H1 (cell line): Measurements from ENCODE around the gene AGRN. TPM values are rescaled to one million over a fixed set of nuclear protein-coding genes. Genes with fewer than 3 reads are reported as not detected.

ENCODE experiments used
- BCL11A ChIP-seq, 2 experiments: IDR thresholded peaks; one replicate each; pipeline ENCODE4 v1.6.1; 2011; ENCODE audit warnings: low read depth in 2 of 2, low read length in 2 of 2, mild to moderate bottlenecking in 2 of 2
- CHD2 ChIP-seq: IDR thresholded peaks from 2 replicates; pipeline ENCODE4 v1.6.1; 2012; ENCODE audit warnings: low read length, improper control_type of control experiment
- EP300 ChIP-seq, 2 experiments: IDR thresholded peaks; 1 replicate in 1 of 2; 2 replicates in 1 of 2; pipeline ENCODE4 v1.6.1; 2011 to 2012; ENCODE audit warnings: low read depth in 2 of 2, low read length in 2 of 2, mild to moderate bottlenecking in 2 of 2, borderline replicate concordance in 1 of 2, inconsistent platforms in 1 of 2, moderate library complexity in 1 of 2
- EZH2 ChIP-seq: fragments of 200-600 bp; sonication (generic); IDR thresholded peaks from 2 replicates; pipeline ENCODE4 v1.7.1; 2012; ENCODE audit warnings: low read depth, mild to moderate bottlenecking, moderate library complexity, low read length, inconsistent platforms; ENCODE audit not compliant: severe bottlenecking
- KDM5A ChIP-seq: fragments of 200-600 bp; IDR thresholded peaks from 2 replicates; pipeline ENCODE4 v1.7.1; 2012; ENCODE audit warnings: mild to moderate bottlenecking, low read length, inconsistent platforms, mixed read lengths
- POLR2AphosphoS5 ChIP-seq: IDR thresholded peaks from 2 replicates; pipeline ENCODE4 v1.6.1; 2011; ENCODE audit warnings: low read depth, low read length
- RNF2 ChIP-seq: fragments of 200-900, 300-1000 bp; sonication (generic); IDR thresholded peaks from 2 replicates; pipeline ENCODE4 v1.7.1; 2016; ENCODE audit warnings: borderline replicate concordance, low read depth, mild to moderate bottlenecking, antibody characterized with exemption, low read length; ENCODE audit not compliant: poor library complexity, severe bottlenecking; ENCODE audit errors: missing control alignments
- SIRT6 ChIP-seq: IDR thresholded peaks from one replicate; pipeline ENCODE4 v1.7.1; 2012; ENCODE audit warnings: low read length, inconsistent platforms
- SIX5 ChIP-seq: IDR thresholded peaks from 2 replicates; pipeline ENCODE4 v1.6.1; 2011; ENCODE audit warnings: mild to moderate bottlenecking, low read depth, low read length
- SRF ChIP-seq: IDR thresholded peaks from 2 replicates; pipeline ENCODE4 v1.6.1; 2011; ENCODE audit warnings: mild to moderate bottlenecking, low read depth, low read length, moderate library complexity
- polyA plus RNA-seq, 7 experiments: library from polyadenylated mRNA; depleted of rRNA in 3 of 7; stranded (reverse) in 5 of 7; unstranded in 2 of 7; fragments of >200 nt in 5 of 7; fragments of 200-250 nt in 2 of 7; gene quantifications; 1 replicate in 5 of 7; 2 replicates in 1 of 7; 4 replicates in 1 of 7; pipeline versions ENCODE4 v1.2.1 to v1.2.3, GENCODE V29; 2011 to 2013; ENCODE audit warnings: missing spikeins in 2 of 7, mixed read lengths in 2 of 7
- total RNA-seq: library from RNA; stranded (reverse); fragmentation: NEBNext Ultra II Directional; extraction: Animal tissue kit (Norgen Biotek cat#: 25700); gene quantifications from 2 replicates; pipeline ENCODE4 v1.2.1, GENCODE V29; 2021
- TF ChIP-seq, protein P1 (sequence below): fragments of 300-600 bp; sonication (generic); IDR thresholded peaks from 2 replicates; pipeline ENCODE4 v1.7.1; 2012; ENCODE audit warnings: low read length, moderate library complexity, mild to moderate bottlenecking, inconsistent platforms; ENCODE audit not compliant: insufficient replicate concordance
- TF ChIP-seq, protein P2 (sequence below): IDR thresholded peaks from 2 replicates; pipeline ENCODE4 v1.6.1; 2012; ENCODE audit warnings: inconsistent platforms

Gene AGRN
- total and polyA plus RNA-seq, 2 of the 8 experiments (the other 6 are each of a cell fraction or from before 2014, with no cell fraction given), result 52.3 to 155 TPM

DNA sequence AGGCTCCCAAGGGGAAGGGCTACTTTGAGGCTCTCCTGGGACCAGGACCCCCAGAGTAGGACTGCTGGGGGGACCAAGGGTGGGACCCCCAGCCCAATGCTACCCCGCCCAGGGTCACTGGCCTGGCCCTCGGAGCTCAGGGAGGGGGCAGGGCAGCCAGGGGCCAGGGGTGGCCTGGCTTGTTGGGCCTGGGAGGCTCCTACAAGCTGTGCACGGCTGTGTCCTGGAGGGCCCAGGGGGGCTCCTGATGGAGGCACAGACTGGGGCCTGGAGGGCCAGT is 22.3 kb upstream of the AGRN start (continued):
- TF ChIP-seq, protein P1, sequence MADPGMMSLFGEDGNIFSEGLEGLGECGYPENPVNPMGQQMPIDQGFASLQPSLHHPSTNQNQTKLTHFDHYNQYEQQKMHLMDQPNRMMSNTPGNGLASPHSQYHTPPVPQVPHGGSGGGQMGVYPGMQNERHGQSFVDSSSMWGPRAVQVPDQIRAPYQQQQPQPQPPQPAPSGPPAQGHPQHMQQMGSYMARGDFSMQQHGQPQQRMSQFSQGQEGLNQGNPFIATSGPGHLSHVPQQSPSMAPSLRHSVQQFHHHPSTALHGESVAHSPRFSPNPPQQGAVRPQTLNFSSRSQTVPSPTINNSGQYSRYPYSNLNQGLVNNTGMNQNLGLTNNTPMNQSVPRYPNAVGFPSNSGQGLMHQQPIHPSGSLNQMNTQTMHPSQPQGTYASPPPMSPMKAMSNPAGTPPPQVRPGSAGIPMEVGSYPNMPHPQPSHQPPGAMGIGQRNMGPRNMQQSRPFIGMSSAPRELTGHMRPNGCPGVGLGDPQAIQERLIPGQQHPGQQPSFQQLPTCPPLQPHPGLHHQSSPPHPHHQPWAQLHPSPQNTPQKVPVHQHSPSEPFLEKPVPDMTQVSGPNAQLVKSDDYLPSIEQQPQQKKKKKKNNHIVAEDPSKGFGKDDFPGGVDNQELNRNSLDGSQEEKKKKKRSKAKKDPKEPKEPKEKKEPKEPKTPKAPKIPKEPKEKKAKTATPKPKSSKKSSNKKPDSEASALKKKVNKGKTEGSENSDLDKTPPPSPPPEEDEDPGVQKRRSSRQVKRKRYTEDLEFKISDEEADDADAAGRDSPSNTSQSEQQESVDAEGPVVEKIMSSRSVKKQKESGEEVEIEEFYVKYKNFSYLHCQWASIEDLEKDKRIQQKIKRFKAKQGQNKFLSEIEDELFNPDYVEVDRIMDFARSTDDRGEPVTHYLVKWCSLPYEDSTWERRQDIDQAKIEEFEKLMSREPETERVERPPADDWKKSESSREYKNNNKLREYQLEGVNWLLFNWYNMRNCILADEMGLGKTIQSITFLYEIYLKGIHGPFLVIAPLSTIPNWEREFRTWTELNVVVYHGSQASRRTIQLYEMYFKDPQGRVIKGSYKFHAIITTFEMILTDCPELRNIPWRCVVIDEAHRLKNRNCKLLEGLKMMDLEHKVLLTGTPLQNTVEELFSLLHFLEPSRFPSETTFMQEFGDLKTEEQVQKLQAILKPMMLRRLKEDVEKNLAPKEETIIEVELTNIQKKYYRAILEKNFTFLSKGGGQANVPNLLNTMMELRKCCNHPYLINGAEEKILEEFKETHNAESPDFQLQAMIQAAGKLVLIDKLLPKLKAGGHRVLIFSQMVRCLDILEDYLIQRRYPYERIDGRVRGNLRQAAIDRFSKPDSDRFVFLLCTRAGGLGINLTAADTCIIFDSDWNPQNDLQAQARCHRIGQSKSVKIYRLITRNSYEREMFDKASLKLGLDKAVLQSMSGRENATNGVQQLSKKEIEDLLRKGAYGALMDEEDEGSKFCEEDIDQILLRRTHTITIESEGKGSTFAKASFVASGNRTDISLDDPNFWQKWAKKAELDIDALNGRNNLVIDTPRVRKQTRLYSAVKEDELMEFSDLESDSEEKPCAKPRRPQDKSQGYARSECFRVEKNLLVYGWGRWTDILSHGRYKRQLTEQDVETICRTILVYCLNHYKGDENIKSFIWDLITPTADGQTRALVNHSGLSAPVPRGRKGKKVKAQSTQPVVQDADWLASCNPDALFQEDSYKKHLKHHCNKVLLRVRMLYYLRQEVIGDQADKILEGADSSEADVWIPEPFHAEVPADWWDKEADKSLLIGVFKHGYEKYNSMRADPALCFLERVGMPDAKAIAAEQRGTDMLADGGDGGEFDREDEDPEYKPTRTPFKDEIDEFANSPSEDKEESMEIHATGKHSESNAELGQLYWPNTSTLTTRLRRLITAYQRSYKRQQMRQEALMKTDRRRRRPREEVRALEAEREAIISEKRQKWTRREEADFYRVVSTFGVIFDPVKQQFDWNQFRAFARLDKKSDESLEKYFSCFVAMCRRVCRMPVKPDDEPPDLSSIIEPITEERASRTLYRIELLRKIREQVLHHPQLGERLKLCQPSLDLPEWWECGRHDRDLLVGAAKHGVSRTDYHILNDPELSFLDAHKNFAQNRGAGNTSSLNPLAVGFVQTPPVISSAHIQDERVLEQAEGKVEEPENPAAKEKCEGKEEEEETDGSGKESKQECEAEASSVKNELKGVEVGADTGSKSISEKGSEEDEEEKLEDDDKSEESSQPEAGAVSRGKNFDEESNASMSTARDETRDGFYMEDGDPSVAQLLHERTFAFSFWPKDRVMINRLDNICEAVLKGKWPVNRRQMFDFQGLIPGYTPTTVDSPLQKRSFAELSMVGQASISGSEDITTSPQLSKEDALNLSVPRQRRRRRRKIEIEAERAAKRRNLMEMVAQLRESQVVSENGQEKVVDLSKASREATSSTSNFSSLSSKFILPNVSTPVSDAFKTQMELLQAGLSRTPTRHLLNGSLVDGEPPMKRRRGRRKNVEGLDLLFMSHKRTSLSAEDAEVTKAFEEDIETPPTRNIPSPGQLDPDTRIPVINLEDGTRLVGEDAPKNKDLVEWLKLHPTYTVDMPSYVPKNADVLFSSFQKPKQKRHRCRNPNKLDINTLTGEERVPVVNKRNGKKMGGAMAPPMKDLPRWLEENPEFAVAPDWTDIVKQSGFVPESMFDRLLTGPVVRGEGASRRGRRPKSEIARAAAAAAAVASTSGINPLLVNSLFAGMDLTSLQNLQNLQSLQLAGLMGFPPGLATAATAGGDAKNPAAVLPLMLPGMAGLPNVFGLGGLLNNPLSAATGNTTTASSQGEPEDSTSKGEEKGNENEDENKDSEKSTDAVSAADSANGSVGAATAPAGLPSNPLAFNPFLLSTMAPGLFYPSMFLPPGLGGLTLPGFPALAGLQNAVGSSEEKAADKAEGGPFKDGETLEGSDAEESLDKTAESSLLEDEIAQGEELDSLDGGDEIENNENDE, result no peak
- no peak for TF ChIP-seq CHD2
- TF ChIP-seq KDM5A, result no peak
- no peak for TF ChIP-seq SRF
- TF ChIP-seq EP300 (IDR thresholded peaks at IDR 0.05; ENCODE audit: borderline replicate concordance in 1 of 2, low read depth in 2 of 2, low read length in 2 of 2), result no peak
- no peak for TF ChIP-seq BCL11A (IDR thresholded peaks at IDR 0.05; ENCODE audit: low read depth in 2 of 2, low read length in 2 of 2)
- TF ChIP-seq SIX5, result no peak
- no peak for TF ChIP-seq RNF2
- no peak for TF ChIP-seq SIRT6
- no peak for TF ChIP-seq EZH2
- TF ChIP-seq, protein P2, sequence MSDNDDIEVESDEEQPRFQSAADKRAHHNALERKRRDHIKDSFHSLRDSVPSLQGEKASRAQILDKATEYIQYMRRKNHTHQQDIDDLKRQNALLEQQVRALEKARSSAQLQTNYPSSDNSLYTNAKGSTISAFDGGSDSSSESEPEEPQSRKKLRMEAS, result no peak
- no peak for TF ChIP-seq POLR2AphosphoS5
